Stimulated activated CD8-positive, alpha-beta memory T cell treated with anti-CD3 and anti-CD28 coated beads, Interleukin-7, amount 100 ng/mL, for 1 hour (primary cell): Measurements from ENCODE around the gene ZNF407.
"Not testable (repeated sequence)": the region's sequence is repeated elsewhere in the genome, so short reads cannot be mapped to it uniquely, and the experiment has no call there.

ENCODE experiments used
- DNase-seq, 2 donors: peaks; one replicate each; pipeline ENCODE4 v3.0.0-alpha.2; 2020; ENCODE audit warnings: low read depth in 2 of 2

ZNF407 gene

DNA sequence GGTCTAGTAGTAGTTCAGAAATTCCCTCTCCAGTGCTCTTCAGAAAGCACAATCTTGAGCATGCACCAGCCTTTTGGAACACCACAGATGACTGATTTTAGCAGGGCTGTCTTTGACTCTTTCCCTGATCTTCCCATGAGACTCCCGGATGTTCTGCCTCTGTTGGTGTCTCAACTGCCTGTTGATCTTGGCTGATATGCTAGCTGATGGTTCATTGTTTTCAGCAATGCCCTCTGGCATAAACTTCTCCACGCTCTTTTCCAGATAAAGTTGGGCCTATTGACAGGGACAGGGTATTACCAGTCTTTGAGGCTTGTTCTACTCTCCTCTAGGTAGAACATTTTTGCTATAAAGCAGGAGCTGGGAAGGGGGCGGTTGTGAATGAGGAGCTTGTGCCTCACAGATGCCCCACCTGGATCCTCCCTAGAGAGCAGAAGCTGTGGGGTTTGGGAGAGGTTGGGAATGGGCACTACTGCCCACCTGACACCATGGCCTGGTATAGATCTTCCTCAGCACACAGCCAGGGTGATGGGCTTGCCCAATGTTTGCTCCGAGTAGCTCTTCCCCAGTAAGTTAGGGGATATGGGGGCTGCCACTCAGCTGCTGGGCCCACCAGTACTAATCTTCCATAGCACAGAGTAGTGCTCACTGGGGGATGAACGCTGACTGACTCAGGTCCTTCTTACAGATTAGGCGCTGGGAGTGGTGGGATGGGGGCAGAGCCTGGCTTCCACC lies 500.0 kb downstream of the ZNF407 start:
- no peak for DNase-seq

DNA sequence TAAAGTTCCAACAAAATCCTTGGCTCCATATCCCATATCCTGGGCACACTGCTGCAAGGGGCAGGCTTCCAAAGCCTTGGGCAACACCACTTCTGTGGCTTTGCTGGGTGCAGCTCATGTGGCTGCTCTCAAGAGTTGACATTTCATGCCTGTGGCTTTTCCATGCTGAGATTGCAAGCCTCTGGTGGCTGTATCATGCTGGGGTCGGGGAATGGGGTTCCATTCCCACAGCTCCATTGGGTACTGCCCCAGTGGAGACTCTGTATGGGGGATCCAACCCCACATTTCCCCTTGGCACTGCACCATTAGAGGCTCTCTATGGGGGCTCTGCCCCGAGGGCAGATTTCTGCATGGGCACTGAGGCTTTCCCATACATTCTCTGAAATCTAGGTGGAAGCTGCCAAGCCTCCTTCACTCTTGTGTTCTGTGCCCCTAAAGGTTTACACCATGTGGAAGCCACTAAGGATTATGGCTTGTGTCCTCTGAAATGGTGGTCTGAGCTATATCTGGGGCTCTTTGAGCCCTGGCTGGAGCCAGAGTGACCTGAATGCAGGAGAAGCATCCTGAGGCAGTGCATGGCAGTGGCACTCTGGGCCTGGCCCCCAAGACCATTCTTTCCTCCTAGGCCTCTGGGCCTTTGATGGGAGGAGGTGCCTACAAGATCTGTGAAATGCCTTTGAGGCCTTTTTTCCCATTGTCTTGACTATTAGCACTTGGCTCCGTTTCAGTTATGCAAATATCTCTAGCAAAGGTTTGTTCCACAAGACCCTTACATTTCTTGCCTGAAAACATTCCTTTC lies 503.4 kb downstream of the ZNF407 start:
- DNase-seq = no peak

DNA sequence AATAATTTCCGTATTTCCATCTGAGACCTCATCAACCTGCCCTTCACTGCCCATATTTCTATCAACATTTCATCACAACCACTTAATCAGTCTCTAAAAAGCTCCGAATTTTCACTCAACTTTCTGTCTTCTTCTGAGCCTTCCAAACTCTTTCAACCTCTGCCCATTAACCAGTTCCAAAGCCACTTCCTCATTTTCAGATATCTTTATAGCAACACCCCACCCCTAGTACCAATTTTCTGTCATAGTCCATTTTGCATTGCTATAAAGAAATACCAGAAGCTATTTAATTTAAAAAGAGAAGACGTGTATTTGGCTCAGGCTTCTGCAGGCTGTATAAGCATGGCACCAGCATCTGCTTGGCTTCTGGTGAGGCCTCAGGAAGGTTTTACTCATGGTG lies 504.2 kb downstream of the ZNF407 start:
- DNase-seq = no peak

DNA sequence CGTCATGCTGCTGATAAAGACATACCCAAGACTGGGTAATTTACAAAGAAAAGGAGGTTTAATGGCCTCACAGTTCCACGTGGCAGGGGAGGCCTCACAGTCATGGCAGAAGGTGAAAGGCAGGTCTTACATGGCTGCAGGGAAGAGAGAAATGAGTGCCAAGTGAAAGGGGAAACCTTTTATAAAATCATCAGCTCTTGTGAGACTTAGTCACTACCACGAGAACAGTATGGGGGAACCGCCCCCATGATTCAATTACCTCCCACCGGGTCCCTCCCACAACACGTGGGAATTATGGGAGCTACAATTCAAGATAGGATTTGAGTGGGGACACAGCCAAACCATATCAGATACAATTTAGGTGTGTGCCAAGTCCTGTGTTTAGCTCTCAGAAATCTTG lies 506.4 kb downstream of the ZNF407 start:
- DNase-seq = not testable (repeated sequence)

DNA sequence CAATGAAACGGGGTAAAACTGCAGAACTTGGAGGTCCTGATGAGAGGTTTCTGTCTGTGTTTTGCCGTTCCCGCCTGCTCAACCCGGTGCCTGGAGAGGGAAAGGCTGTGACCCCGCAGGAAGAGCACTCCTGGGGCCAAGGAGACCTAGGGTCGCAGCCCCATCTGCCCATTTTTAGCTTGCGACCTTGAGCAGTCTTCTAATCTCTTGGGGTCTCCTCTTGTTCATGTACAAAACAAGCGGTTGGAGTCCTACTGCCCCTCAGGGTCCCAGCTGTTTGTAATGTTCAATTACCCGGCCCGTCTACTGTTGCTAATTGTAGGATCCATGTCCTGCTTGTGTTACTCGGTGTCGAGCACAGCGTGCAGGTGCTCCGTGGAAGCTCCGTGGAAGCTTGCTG lies 506.8 kb downstream of the ZNF407 start:
- DNase-seq = no peak

DNA sequence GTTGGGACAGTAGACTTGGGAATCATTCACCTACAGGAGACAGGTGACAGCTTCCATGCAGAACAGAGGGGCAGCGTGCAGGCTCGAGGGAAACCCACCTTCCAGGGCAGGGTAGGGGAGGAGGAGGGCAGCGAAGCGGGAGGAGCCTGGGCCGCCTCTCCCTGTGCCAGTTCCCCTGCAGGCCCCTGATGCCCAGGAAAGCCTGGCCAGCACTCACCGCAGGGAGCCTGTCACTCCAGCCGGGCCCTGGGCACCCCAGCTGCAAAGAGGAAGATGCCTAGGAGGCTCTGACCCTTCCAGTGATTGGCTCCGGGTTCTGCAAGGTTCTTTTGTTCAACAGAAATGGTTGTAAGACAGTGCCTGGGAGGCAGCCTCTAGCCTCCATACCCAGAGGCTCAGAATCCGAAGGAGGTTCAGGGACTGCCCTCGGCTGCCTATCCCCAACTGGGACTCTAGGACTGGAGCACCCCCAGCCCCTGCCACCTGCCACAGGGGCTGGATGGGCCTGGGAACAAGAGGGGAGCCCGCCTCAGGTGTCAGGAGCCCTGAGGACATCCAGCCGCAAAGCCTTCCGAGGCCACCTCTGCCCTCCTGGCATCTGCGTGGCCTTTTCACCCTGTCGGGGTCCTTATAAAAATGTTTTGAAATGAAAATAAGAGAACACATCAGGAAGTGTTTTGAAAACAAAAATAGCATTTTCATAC lies 508.0 kb downstream of the ZNF407 start:
- DNase-seq = no peak

DNA sequence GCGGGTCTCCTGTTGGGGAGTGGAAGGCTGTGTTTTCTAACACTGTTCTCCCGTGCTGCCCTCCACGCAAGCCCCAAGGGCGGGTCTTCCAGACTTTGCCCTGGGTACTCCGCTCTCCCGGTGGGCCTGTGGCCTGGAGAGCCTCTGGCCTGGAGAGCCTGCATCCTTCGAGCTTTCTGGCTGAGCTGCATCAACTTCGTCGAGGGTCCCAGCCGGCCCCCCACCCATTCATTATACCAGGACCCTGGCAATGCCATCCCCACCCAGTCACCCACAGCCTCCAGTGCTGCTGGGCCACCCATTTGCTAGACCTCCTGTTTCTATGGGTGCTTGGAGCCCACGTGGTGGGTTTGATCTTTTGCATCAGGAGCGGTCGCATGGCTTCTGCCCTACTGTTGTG lies 509.1 kb downstream of the ZNF407 start:
- no peak for DNase-seq

DNA sequence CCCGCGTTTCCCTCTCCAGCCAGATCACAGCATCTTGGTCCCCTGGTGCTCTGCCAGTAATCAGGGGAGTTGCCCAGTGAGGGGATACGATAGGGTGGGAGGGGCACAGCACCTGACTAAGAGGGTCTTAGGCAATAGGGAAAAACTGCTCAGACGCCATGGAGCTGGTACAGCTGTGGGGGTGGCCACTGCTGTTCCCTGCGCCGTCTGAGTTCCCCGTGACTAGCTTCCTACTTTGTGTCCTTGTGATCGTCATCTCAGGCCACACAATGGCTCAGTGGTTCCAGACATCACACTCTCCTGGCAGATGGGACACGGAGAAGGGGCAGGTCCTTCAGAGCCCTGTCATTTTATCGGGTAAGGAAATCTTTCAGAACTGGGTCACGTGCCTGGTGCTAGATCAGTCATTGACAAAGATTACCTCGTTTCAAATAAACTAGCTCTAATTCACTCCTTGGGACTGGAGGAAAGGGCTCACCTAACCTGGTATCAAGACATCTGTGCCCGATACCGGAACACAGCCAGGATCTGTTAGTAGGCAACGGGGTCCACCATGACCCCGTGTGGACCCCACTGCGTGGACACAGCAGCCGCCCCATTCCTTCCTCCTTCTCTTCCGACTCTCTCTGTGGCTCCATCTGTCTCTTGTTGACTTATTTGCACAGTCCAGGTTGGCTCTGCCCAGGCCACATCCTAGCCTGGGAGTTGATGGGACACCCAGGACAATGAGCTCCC lies 509.7 kb downstream of the ZNF407 start:
- no peak for DNase-seq

DNA sequence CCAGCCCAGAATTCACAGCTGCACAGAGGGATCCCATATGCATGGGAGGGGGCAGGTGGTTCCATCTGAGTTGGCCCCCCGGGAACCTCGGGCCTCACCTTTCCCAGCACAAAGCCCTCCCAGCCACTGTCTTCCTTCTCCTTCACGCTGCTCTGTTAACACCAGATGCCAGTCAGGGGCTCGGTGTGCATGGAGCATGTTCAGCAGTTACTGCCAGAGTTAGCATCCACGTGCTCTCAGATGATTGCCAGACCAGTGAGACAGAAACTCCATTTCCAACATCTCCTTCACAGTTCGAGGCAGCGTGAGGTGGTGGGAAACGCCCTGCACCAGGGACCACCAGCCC lies 510.2 kb downstream of the ZNF407 start:
- no peak for DNase-seq

DNA sequence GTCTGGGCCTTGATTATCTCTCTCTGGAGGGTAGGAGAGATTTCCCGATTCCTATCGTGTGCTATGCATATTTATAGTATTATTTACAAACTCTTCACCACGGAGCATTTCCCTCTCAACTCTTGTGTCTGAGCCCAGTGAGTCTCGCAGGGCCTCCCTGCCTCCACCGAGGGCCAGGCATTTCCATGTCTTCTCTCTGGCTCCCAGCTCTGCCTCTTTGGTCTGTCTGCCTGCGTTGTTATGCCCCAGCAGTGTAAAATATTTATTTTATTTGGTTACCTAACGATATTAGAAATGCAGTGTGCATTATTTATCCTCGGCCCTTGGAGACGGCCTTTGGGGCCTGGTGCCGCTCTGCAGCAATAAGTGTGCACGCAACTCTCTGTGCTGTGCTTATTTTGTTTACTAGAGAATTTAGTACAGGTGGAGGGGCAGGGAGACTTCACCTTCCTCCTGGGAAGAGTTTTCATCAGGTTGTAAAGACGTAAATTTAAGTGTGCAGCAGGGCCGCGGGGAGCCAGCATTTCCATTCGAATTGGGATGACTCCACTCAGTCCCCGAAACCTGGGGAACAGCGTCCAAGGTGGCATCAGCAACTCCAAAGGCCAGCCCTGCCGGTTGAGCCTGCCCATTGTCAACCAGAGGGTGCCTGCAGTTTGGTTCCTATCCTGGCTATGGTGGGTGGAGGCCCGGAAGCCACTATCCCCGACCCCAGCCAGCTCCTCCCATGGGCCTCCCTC lies 511.1 kb downstream of the ZNF407 start:
- no peak for DNase-seq

DNA sequence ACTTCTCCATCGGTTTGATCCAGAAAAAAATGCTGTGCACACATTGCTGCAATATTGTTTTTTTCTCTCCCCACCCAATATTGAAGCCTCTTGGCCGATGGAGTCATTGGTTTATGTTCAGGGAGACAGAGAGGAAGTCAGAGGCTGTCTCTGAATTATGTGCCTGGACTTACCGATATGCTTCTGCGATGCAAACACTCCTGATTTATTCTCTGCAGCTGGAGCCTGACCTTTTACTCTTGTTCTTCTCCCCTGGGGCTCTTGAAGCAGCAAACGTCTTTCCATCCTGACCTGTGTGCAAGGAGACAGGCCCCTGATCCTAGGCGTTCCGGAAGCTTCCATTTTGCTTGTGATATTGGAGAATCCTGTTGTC lies 511.6 kb downstream of the ZNF407 start:
- DNase-seq = no peak

DNA sequence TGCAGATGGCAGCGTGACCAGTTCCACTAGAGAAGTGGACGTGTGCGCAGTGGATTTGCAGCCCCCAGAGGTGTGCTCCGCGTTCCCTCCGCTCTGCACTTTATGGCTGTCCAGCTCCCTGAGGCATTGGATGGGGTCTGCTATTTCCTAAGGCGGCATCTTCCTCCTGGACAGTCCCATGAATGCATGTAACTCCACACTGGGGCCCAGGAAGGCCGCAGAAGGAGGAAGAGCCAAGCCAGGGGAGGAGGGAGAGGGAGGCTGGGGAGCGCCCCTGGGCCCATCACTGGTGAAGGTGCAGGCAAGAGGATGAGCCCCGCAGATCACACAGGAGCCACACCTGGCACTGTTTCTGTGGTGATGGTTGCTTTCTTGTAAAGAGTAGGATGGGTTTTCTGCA lies 512.1 kb downstream of the ZNF407 start:
- no peak for DNase-seq

DNA sequence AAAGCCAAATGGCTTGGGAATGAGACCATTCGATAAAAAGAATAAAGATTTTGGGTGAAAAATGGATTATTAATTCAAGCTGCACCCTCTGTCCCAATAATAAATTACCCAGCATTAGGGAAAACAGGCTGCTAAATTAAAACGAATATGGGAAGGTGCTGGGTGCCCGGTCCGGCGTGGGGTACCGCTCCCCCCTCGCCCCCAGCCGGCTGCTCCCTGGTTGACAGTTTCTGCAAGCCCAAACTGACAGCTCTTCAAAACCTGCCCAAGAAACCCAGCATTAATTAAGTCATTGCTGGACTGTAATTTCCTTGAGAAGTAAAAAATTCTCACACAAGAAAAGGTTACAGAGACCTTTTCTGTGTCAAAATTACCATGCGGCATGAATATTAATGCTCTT lies 512.6 kb downstream of the ZNF407 start:
- no peak for DNase-seq

DNA sequence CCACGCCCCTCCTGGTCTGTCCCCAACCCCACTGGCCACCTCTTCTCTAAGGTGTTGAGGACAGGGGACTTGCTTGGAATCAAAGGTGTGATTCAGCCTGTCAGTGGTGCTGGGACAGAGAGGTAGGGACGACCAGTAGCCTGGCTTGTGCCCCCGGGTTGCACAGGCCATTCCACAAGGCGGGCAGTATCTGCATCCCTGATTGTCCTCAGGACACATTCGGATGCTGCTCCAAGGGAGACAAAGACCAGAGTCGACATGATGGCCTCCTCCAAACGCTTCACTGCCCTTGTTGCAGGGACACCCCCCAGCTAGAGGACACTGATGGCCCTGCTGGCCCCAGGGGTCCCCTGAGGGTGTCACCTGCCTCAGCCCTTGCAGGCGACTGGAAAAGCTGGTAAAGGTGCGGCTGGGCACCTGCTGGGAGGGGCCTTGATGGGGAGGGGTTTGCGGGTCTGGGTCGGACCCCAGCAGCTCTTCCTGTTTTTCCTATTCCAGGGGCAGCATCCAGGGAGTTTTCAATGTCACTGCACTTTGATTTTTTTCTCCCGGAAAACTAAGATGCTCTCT lies 513.3 kb downstream of the ZNF407 start:
- no peak for DNase-seq

DNA sequence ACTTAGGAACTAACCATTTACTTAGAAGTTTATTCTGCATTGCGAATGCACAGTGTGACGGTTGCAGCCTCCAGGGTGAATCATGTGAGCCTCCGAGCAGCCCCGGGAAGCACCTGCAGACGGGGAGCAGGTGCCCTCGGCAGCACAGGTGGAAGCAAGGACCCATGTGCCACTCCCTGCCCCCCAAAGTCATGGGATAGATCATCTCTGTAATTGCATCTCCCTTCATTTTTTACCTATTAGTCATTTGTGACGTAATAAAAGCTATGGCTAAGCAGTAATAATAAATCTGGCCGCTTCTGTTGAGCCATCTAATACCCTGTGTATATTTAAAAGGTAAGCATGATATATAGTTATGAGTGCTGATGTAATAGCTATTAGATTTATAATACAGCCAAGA lies 514.1 kb downstream of the ZNF407 start:
- DNase-seq = no peak

DNA sequence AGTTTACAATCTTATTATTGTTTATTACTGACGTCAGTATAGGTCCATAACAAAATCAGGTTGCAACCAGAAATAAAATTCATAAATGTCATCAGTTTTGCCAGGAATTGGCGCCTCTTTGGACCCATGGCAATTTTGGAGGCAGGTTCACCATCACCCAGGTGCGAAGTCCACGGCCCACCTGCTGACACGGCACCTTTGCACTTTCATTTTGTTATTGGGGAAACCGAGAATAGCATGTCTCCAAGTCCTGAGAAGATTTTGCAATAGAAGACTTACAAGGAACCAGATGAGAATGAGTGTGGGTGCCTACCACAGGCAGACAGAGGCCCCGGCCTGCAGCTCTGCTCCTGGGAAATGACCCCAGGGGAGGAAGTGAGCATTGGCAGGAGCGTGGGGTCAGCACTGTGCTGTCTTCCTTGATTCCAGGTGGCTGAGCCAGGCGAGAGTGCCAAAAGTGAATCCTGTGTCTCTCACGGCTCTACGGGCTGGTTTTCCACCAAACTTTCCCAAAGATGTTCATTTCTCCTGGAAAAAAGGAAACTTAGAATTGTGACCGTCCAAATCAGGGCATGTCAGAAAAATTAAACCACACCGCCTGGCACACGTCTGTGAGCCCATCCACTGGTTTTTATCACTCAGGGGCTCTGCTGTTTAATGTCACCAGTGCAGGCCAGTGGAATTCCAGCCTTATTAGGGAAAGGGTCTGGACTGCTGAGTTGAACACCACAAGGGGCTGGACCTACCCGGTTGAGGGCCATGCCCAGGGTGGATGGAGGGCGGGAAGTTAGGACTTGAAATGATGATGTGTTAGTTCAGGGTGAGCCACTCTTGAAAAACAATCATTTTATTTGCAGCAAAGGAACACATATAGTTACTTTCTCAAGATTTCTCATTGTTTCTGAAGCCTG lies 514.8 kb downstream of the ZNF407 start:
- DNase-seq = no peak

DNA sequence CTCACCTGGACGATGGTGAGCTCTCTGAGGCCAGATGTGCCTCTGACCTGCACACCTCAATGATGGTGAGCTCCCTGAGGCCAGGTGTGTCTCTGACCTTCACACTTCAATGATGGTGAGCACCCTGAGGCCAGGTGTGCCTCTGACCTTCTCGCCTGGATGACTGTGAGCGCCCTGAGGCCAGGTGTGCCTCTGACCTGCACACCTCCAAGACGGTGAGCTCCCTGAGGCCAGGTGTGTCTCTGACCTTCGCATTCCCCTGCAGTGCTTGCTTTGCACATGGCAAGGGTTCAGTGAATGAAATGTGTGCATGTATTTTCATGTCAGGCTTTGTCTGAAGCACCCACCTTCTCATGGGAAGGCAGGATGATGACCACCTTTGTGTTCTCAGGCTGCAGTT lies 515.8 kb downstream of the ZNF407 start:
- no peak for DNase-seq

DNA sequence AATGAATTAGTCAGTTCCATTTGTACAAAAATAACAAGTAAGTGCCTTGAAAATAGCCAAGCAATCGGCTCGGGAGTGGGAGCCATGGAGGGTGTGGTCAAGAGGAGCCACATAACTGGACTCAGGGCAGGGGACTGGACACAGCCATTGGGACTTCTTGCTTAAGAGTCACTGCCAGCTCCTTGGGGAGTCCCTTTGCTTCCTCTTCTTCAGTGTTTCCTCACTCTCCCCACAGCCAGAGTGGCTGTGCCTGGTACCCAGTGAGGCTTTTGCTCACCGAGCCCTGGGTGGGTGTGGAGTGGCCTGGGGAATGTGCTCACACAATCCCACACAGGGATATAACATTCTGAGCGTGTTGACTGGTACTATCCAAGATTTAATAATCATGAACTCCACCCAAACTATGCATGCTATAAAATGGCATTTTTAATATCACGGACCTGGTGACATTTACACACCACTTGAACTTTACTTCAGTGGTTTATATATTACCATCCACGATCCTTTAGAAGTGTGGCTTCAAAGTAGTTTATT lies 516.6 kb downstream of the ZNF407 start:
- DNase-seq = no peak
